Kidney tubule cell (primary cell): ENCODE results near the gene SH3TC1.

Source experiments
- DNase-seq: peaks from one replicate; pipeline ENCODE4 v3.0.0-alpha.2; 2018; ENCODE audit warnings: low spot score

The SH3TC1 gene

DNA sequence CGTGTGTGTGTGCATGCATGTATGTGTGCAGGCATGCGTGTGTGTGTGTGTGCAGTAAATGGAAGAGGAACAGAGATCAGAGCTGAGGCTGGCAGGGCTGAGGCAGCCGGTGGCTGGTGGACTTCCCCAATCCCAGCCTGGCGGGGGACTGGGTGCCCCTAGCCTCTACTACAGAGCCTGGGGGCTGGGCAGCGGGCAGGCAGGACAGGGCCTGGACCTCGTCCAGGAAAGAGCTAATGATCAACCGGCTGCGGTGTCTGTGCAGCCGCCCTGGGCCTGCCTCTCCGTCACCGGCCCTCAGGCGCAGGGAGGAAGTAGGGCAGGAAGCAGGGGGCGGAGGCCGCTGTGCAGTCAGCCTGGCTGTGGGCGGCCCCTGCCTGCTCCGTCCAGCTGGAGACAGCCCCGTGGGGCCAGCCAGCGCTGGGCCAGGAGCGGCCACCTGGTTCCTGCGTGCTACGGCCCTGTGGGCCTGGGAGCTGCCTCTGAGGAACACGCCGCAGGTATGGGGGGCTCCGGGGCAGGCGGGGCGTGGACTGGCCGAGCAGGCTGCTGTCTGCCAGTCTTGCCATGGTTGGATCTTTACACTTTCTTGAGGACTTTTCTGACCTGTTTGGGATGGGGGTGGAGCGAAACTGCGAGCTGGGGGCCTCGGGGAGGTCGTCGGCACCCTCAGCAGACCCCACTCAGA lies at the start of gene SH3TC1:
SH3TC1 (plus strand) TSS at position 385 of the 688 bp plus-strand sequence. CDS start 5,905 bp downstream, outside the sequence.
- peak; percentile 95 for DNase-seq

GRCh38 chr4:8149664-8150063 lies 49.4 kb upstream of the SH3TC1 start:
- DNase-seq, result no peak

GRCh38 chr4:8150152-8151090 lies 48.7 kb upstream of the SH3TC1 start:
- no peak for DNase-seq

DNA sequence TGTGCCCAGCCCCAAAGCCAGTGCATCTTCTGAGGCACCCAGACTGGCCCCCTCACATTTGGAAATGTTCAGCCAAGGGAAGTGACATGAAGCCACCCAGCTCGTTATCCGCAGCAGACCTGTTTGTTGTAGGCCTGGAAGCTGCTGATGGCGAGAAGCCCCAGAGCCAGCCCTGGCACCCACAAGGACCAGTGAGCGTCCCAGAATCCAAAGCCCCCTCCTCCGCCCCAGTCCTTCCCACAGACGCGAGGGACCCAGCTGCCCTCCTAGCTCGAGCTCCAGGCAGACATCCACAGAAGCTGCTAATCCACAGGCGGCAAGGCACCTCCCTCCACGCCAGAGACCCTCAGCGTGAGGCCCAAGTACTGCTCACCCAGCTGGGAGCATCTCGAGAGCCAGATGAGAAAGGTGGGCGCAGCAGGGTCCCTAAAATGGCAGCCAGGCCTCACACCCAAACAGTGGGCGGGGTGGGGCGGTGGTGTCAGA lies 47.9 kb upstream of the SH3TC1 start:
- no peak for DNase-seq

- no peak for DNase-seq
Observed at GRCh38 chr4:8152090-8152864, 46.8 kb upstream of the SH3TC1 start.

GRCh38 chr4:8152865-8153257 lies 46.2 kb upstream of the SH3TC1 start:
- no peak for DNase-seq

- DNase-seq, result no peak
Observed at GRCh38 chr4:8153441-8153840, 45.6 kb upstream of the SH3TC1 start.

- DNase-seq, result peak; percentile 31
Observed at GRCh38 chr4:8155048-8155447, 44.0 kb upstream of the SH3TC1 start.

DNA sequence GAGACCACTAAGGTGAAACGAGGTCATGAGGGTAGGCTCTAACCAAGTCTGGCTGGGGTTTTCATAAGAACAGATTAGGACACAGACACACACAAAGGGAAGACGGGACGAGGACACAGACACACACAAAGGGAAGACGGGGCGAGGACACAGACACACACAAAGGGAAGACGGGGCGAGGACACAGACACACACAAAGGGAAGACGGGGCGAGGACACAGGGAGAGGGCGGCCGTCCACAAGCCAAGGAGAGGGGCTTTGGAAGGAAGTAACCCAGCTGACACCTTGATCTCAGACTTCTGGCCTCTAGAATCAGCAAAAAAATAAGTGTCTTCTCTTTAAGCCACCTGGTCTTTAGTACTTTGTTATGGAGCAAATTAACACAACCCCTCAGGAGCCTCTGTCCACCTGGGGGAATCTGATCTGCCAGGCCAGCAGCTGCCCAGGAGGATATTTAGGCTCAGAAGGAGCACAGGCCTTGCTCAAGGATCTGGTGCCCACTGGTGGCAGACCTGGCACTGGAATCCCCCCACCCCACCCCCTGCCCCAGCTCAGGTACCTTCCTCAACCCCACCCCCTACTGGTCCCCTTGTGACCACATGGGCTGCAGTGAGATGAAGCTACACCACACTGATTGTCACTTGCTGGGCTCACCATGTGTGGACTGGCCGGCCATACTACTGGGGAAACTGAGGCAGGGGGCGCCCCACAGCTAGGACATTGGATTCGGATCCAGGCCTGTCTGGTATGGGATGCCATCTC lies 43.2 kb upstream of the SH3TC1 start:
- no peak for DNase-seq

- DNase-seq, result peak; percentile 49
Observed at GRCh38 chr4:8156617-8157016, 42.5 kb upstream of the SH3TC1 start.

DNA sequence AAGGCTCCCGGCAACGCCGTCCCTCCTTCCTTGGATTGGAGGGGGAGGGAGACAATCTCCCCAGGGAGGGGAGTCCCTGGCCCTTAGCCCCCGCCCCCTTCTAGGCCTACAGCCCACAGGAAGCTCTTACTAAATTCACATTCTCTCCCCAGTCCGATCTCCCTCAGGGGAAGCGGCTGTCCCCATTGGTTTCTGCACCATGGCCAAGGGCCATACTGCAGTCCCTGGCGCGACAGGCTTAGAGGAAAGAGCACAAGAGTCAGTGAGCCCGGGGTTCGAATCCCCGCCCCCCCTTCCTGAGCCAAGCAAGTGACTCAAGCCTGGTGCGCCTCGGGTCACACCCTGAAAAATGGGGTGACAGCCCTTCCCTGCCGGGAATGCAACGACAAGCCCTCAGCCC lies 41.6 kb upstream of the SH3TC1 start:
- DNase-seq, result no peak

- DNase-seq, result no peak
Observed at GRCh38 chr4:8157944-8158709, 41.0 kb upstream of the SH3TC1 start.

GRCh38 chr4:8158710-8159536 lies 40.2 kb upstream of the SH3TC1 start, which contains the start of gene ABLIM2:
ABLIM2 (minus strand) TSS chr4:8158813; CDS start chr4:8158689, 124 bp downstream.
- DNase-seq, result peak; percentile 97

- no peak for DNase-seq
Observed at GRCh38 chr4:8159537-8160232, 39.4 kb upstream of the SH3TC1 start.

DNA sequence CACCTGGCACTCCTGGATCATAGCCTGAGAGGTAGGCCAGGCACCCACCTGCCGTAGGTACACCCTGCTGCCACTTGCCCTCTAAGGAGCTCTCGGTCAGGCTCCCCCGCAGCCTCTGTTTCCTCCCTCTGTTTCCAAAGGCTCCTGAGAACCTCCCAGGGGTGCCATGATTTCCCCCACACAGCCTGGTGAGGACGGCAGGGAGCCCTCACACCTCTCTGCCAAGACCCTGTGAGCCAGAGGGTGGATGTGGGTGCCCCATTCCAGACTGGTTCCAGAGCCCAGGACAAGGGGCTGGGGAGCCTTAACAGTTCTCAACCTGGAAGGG lies 38.9 kb upstream of the SH3TC1 start:
- DNase-seq, result no peak

DNA sequence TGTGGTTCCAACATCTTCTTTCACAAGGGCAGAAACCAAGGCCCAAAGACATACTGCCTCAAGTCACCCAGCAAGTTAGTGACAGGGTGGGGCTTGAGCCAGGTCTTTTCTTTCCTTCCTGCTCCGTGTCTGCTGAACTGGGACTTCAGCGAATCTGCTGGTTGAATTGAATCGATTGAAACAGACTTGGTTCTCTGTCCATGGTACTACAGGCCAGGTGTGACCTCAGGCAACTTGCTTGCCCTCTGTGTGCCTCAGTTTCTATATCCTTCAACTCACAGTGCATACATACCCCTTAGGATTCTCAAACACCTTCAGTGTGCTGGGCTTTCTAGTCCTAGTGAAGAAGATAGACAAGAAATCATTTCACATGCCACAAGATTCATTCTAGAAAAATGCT lies 38.5 kb upstream of the SH3TC1 start:
- no peak for DNase-seq

DNA sequence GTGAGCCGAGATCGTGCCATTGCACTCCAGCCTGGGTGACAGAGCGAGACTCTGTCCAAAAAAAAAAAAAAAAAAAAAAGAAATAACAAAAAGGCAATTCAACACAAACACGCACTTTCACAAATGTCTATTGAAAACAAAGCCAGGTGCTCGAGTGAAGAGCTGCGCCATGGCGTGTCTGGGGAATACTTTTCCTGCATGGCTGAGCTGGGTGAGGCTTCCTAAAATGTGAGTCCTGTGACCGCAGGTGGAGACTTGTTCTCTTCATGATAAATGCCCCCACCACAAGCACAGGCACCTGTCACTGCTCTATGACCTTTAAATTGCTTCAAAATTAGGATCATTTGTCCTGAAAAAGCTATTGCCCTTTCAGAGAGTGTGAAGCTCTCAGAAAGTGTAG lies 36.5 kb upstream of the SH3TC1 start:
- DNase-seq, result no peak

DNA sequence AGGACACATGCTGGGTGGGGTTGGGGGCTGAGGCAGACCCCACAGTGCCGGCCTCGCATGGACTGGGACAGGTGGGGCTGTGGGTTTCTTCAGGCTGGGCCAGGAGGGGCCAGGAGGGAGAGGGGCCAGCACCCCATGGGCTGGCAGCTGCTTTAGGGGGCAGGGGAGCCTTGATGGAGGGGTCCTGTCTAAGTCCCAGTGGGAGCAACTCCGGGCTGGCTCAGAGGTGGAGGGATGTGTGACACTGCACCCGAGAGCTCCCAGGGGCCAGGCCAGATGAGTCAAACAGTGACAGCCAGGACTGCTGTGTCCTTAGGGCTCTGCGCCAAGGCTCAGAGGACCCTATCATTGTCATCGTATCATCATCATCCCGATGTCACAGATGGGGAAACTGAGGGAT lies 36.1 kb upstream of the SH3TC1 start:
- DNase-seq, result no peak
